Inferior parietal cortex (tissue), 1 donor: Measurements from ENCODE around the gene DDX46.
"Not testable (repeated sequence)": the region's sequence is repeated elsewhere in the genome, so short reads cannot be mapped to it uniquely, and the experiment has no call there.

Source experiments
- DNase-seq: peaks from one replicate; pipeline ENCODE4 v3.0.0-alpha.2; 2016; ENCODE audit errors: extremely low spot score

The DDX46 gene

DNA sequence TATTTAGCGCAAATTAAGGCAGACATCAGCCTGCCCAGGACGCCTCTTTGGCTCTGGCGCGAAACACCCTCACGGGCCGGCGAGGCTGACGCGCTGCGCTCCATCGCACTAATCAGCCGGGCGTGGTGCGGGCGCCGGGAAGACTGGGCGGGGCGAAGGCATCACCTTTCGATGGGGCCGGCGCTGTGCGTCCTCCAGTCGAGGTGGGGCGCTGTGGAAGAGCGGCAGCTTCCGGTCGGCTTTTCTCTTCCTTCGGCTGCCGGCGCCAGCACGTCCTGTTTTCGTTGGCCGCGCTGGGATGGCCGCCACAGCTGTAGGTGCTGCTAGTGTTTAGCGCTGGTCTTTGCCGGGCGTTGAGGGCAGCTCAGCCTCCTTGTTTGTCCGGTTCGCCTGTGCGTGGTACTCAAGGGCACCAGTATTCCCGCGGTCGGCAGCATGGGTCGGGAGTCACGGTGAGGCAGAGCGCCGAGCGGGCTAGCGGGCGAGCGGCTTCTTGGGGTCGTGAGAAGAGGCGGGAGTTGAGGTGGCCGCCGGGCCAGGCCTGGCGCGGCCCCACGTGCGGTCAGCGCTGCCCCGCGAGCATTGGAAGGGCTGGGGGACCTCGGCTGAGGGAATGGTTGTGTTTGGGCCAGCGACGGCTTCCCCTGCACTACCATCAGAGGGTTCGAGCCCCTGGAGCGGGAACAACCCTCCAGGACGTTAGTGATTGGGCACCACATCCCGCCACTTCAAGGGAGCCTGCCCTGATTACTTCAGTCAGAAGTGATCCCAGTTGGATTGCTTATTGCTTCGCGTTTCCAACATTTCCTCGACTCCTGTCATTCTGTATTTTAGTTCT, at the start of gene DDX46:
DDX46 (plus strand) TSS at position 276 of the 838 bp plus-strand sequence; CDS start at position 436, 160 bp downstream.
- peak; percentile 92 for DNase-seq

DNA sequence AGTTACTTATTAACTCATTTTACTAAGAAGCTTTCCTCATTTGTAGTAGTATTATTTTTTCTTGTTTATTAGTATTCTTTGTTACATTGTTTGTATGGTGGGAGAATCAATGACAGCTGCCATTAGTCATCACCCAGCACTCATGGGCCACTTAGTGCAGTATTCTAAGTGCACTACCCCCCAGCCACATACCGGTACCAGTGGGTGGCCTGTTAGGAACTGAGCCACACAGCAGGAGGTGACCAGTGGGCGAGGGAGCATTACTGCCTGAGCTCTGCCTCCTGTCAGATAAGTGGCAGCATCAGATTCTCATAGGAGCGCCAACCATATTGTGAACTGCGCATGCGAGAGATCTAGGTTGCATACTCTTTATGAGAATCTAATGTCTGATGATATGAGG, 44.5 kb upstream of the DDX46 start:
- DNase-seq, result no peak

DNA sequence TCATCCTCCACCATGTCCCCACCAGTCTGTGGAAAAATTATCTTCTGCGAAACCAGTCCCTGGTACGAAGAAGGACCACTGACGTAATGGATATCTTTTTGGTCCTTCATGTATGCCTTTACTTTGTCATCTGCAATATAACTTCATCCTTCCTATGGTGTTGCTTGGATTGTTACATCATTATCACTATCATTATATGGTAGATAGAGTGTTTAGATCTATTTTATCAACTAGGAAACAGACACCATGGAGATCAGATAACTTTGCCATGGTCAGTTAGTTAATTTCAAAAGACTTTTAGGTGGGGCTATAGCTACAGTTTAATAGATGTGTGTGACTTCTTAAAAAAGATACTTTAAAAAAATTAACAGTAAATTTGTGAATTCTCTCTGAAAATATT, 44.0 kb upstream of the DDX46 start:
- DNase-seq, result no peak

GRCh38 chr5:134715466-134715865, 43.1 kb upstream of the DDX46 start:
- DNase-seq, result not testable (repeated sequence)

DNA sequence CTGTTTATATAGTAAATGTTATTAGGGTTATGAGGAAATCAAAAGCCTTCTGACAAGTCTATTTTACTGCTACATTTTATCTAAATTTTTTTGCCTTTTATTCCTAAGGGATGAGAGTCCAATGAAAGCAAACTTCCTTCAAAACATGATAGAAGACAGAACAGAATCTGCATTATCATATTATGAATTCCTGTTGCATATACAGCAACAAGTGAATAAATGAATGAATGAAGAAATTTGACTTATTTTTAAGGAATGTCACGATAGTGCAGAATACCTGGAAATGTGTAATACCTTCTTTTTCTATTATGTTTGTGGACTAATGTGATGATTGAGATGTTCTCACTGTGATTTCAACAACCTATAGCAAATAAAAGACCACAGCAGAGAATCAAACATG, 33.7 kb upstream of the DDX46 start:
- DNase-seq, result no peak

- no peak for DNase-seq
Observed at GRCh38 chr5:134732819-134733218, 25.8 kb upstream of the DDX46 start.

DNA sequence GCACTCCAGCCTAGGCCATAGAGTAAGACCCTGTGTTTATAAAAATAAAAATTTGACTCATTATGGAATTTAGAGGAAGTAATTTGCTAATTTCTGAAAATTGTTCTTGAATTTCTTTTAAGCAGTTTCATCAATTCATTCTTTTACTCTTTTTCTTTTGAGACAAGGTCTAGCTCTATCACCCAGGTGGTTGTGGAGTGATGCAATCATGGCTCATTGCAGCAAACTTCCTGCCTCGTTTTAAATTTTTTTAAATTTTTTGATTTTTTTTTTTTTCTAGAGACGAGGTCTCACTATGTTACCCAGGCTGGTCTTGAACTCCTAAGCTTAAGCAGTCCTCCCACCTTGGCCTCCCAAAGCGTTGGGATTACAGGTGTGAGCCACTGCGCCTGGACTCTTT, 23.3 kb upstream of the DDX46 start:
- DNase-seq, result no peak

GRCh38 chr5:134736173-134736812, 22.3 kb upstream of the DDX46 start:
- DNase-seq, result no peak

GRCh38 chr5:134738133-134738962, 20.2 kb upstream of the DDX46 start, which contains the start of gene CAMLG:
TSS of gene CAMLG (plus strand) at chr5:134738548. CDS start at chr5:134738621, 73 bp downstream.
- DNase-seq, result peak; percentile 97

GRCh38 chr5:134738963-134739661, 19.5 kb upstream of the DDX46 start:
- peak; percentile 42 for DNase-seq

- DNase-seq, result no peak
Observed at GRCh38 chr5:134741052-134741451, 17.5 kb upstream of the DDX46 start.

DNA sequence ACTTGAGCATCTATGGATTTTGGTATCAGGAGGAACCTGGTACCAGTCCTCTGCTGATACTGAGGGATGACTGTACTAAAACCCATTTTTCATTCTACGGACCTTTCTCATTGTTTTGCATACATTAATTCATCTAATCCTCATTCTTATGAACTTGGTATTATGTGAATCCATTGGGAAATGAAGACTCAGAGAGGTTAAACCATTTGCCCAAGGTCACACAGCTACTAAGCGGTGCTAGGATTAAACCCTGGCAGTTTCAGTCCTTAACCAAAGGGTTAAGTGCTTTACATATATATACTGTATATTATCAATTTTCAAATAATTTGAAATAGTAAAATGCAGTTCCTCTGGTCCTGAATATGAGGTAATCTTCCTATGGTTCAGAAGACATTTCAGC, 16.4 kb upstream of the DDX46 start:
- DNase-seq, result no peak

- no peak for DNase-seq
Observed at GRCh38 chr5:134749415-134749814, 9.2 kb upstream of the DDX46 start.

GRCh38 chr5:134758176-134758503, 439 bp upstream of the DDX46 start:
- DNase-seq, result no peak

- DNase-seq, result not testable (repeated sequence)
Observed at GRCh38 chr5:134767528-134768291, 9.1 kb downstream of the DDX46 start.

DNA sequence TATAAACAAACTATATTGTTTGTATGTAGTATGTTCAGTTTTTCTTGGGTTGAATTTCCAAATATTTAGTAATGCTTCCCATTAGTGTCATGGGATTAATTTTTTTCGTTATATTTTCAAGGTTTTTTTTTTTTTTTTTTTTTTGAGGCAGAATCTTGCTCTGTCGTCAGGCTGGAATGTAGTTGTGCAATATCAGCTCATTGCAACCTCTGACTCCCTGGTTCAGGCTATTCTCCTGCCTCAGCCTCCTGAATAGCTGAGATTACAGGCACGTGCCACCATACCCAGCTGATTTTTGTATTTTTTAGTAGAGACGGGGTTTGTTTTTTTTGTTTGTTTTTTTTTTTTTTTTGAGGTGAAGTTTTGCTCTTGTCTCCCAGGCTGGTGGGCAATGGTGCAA, 10.6 kb downstream of the DDX46 start:
- DNase-seq, result no peak

GRCh38 chr5:134772461-134773125, 14.0 kb downstream of the DDX46 start:
- no peak for DNase-seq

DNA sequence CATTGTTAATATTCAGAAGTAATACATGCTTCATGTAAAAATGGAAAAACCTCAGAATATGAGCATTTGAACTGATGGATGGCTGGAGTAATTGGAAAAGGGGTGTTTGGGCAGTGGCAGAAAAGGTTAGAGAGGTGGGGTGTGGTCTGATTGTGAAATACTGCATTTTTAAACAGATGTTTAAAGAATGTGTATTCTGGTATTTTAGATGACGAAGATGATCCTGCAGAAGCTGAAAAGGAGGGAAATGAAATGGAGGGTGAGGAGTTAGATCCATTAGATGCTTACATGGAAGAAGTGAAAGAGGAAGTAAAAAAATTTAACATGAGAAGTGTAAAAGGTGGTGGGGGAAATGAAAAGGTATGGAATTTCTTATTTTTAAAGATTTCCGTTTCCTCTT, 18.8 kb downstream of the DDX46 start:
- DNase-seq, result no peak

- no peak for DNase-seq
Observed at GRCh38 chr5:134784241-134784920, 25.8 kb downstream of the DDX46 start.
